Brain microvascular endothelial cell (primary cell): ENCODE measurements around the gene ECEL1.

Source experiments
- DNase-seq: peaks from one replicate; pipeline ENCODE4 v3.0.0-alpha.2; 2020
- H3K27ac ChIP-seq: fragments of 250-450 bp; sonication (Bioruptor Pico); 2 replicates; pipeline ENCODE4 v1.5.1; 2020; ENCODE audit warnings: mild to moderate bottlenecking, moderate library complexity
- H3K27me3 ChIP-seq: fragments of 250-450 bp; sonication (Bioruptor Pico); replicated peaks from 2 replicates; pipeline ENCODE4 v1.5.1; 2020; ENCODE audit warnings: mild to moderate bottlenecking
- H3K36me3 ChIP-seq: fragments of 250-450 bp; sonication (Bioruptor Pico); replicated peaks from 2 replicates; pipeline ENCODE4 v1.5.1; 2020; ENCODE audit warnings: mild to moderate bottlenecking
- H3K4me3 ChIP-seq: 2 replicates; pipeline ENCODE4 v1.5.1; 2011; ENCODE audit warnings: low read depth, mild to moderate bottlenecking, control low read depth, low read length, moderate library complexity
- in situ Hi-C: cut with HindIII; loops from 2 replicates; pipeline ENCODE4 v1.10.0; 2017; ENCODE audit warnings: low sequenced_read_pairs, low pct_ligation_motif_present
- TF ChIP-seq, protein P1 (sequence below): IDR thresholded peaks from 2 replicates; pipeline ENCODE4 v1.5.1; 2011; ENCODE audit warnings: low read depth, mild to moderate bottlenecking, moderate library complexity, low read length, control low read depth, inconsistent platforms; ENCODE audit errors: missing control alignments

Gene ECEL1

DNA sequence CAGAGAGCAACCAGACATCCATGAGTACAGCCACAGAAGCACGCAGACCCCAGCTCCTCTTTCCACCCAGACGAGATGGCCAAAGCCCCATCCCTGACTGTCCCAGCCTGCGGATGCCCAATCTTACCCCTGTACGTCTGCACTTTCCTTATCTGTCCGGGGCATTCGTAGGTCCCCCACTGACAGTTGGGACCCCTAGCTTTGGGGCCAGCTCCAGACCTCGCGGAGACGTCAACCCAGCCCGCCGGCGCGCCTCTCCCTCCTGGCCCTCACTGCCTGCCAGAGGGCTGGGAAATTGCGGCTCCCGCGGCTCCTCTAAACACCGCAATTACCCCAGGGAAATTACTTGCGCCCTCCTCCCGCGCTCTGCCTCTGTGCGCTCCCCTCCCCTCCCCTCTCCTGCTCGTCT is 2.3 kb downstream of the ECEL1 start:
- no peak for DNase-seq
- TF ChIP-seq, protein P1, sequence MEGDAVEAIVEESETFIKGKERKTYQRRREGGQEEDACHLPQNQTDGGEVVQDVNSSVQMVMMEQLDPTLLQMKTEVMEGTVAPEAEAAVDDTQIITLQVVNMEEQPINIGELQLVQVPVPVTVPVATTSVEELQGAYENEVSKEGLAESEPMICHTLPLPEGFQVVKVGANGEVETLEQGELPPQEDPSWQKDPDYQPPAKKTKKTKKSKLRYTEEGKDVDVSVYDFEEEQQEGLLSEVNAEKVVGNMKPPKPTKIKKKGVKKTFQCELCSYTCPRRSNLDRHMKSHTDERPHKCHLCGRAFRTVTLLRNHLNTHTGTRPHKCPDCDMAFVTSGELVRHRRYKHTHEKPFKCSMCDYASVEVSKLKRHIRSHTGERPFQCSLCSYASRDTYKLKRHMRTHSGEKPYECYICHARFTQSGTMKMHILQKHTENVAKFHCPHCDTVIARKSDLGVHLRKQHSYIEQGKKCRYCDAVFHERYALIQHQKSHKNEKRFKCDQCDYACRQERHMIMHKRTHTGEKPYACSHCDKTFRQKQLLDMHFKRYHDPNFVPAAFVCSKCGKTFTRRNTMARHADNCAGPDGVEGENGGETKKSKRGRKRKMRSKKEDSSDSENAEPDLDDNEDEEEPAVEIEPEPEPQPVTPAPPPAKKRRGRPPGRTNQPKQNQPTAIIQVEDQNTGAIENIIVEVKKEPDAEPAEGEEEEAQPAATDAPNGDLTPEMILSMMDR = no peak

DNA sequence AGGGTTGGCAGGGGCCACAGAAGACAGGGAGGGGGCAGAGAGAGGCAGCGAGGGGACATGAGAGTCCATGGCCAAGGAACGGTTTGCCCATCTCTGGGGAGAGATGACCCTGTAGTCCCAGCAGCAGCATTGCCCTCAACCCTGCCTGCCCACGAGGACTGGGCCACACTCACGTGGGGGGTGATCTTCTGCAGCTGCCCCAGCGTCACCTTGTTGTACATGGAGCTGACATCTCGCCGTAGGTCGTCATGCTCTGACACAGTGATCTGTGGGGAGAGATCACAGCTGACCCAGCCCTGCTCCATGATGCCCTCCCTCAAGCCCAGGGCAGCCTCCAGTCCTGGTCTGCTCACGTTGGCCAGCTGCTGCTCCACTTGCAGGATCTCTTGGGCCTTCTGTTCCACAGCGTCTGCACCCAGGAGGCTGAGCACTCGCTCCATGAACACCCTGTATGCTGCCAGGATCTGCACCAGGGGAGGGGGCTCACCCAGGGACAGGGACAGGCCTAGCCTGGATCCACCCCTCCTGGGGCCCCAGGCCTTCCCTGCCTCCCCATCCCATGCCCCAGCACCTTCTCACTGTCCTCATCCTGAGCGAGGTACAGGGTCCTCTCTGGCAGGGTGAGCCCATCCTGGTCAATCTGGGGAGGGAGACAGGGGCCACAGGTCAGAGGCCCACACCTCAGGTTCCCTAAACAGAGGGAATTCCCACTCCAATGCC is 2.8 kb downstream of the ECEL1 start:
- TF ChIP-seq, protein P1 = no peak
- H3K27ac ChIP-seq = no peak overlapping the region
- H3K4me3 ChIP-seq = no peak overlapping the region
- peaks cover 60% of the 10 kb centered on the region for H3K27me3 ChIP-seq
- H3K36me3 ChIP-seq = no peaks in the 10 kb centered on the region
- no peak for DNase-seq
- in situ Hi-C loops = no loop called here

More for the DNA sequence above, 2.3 kb downstream of the ECEL1 start:
- no peak overlapping the region for H3K4me3 ChIP-seq
- peaks cover 62% of the 10 kb centered on the region for H3K27me3 ChIP-seq
- in situ Hi-C loops = no loop called here
- no peaks in the 10 kb centered on the region for H3K36me3 ChIP-seq
- H3K27ac ChIP-seq = no peak overlapping the region

DNA sequence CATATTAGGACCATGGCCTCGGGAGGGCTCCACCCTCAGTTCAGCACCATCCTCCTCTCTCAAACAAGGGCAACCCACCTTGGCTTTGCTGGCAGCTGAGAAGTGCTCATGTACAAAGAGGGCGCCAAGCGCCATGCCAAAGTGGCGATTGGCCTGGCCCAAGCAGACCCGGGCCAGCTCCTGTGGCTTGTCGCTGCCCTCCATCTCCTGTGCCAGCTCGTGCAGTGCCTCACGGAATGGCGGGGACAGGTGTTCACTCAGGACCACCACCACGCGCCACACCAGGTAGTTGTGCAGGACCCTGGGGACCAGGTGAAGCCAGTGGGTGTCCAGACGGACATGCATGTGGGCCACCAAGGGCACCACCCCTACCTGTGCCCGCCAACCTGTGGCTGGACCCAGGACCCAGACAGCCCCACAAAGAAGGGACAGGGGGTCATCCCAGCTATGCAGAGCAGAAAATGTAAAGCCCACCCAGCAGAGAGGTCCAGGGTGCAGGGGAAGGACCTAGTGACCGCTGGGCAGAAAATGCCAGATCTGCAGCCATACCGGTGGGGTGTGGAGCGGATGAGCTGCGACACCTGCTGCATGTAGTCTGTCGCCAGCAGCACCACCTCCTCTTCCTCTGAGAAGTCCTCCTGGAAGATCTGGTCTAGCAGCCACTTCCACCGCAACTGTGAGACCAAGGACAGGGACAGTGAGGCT is 3.6 kb downstream of the ECEL1 start:
- TF ChIP-seq, protein P1 = no peak
- Histone ChIP-seq H3K4me3 (no peak overlapping the region), H3K27ac (no peak overlapping the region), H3K27me3 (peaks cover 58% of the 10 kb centered on the region), H3K36me3 (no peaks in the 10 kb centered on the region)
- in situ Hi-C loops = no loop called here
- DNase-seq = no peak

DNA sequence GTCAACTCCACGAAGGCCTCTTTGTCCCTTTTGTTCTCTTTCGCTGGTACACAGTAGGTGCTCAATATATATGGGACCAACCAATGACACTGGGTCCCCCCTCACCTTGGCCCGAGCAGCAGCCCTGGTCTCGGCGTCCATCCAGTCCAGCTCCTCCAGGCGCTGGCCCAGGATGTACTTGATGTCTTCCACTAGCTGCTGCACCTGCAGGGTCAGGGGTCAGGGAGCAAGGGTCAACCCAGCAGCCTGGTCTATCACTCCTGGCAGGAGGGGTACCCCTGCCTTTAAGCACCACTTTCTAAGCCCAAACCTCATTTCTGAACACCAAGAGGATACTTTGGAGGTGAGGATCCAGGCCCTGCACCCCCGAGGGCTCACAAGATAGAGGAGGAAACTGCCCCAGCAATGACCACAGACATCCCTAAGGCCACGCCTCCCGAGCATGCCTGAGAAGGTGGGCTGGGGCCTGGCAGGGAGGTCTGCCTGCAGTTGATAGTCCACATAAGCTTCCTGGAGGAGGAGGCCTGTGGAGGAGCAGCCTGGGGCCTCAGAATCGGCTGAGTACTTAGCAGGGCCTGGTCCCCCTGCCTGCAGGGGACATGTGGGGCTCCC is 4.2 kb downstream of the ECEL1 start:
- peaks cover 54% of the 10 kb centered on the region for H3K27me3 ChIP-seq
- H3K27ac ChIP-seq = no peak overlapping the region
- H3K36me3 ChIP-seq = no peaks in the 10 kb centered on the region
- TF ChIP-seq, protein P1 = no peak
- no peak overlapping the region for H3K4me3 ChIP-seq
- in situ Hi-C loops = no loop called here
- no peak for DNase-seq

DNA sequence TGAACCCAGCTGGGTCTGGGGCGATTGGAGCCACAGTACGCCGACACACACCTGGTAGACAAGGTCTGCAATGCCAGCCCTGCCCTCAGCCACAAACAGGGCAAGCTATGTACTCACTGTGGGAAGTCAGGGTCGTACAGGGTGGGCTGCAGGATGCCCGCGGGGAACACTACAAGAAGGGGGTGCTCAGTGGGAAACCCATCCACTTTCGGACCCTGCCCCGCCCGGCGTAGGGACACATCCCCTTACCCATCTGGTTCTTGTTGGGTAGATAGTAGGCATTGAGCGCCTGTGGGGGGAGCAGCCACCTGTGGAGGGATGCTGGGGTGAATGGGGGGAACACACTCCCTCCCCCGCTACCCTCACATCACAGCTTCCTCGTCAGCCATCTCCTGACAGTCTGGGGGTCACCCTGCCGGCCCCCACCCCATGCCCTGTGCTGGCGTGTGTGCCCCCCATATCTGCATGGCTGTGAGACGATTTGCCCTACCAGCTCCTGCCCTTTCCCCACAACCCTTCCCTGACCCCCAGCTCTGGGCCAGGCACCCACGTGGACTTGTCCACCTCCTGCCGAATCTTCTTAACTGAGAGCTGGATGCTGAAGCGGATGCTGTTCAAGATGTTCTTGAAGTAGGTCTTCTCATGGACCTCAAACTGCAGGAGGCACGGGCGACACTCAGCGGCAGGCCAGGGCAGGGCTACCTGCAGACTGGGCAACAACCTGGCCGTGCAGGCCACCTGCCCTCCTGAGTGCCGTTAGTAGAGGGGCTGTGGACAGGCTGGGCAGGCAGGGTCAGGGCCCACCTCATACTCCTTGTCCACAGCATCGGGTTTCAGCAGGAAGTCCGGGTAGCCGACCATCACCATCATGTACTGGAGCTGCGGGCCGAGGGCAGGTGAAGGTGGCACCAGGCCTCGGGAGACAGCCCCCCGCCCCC is 5.1 kb downstream of the ECEL1 start:
- peaks cover 48% of the 10 kb centered on the region for H3K27me3 ChIP-seq

More for the DNA sequence above, 5.1 kb downstream of the ECEL1 start:
- TF ChIP-seq, protein P1 = no peak
- Histone ChIP-seq H3K4me3 (no peak overlapping the region), H3K36me3 (no peaks in the 10 kb centered on the region), H3K27ac (no peak overlapping the region)
- in situ Hi-C loops = no loop called here
- DNase-seq = no peak
